Activated CD4-positive, alpha-beta T cell treated with anti-CD3 and anti-CD28 coated beads, Interleukin-2, amount 50 U/mL, for 48 hours (primary cell): ENCODE data around the gene AFF3.

Source experiments
- DNase-seq, 2 experiments: peaks; one replicate each; pipeline ENCODE4 v3.0.0-alpha.2; 2020

Gene AFF3

GRCh38 chr2:99877963-99878362, 264.4 kb downstream of the AFF3 start:
- DNase-seq = no peak

- DNase-seq = no peak
These were observed 265.4 kb downstream of the AFF3 start for GRCh38 chr2:99876956-99877355.

GRCh38 chr2:99875627-99876201, 266.7 kb downstream of the AFF3 start:
- DNase-seq = no peak

GRCh38 chr2:99868260-99868659, 274.1 kb downstream of the AFF3 start:
- DNase-seq = no peak

GRCh38 chr2:99867770-99868169, 274.6 kb downstream of the AFF3 start:
- no peak for DNase-seq

GRCh38 chr2:99865818-99866676, 276.3 kb downstream of the AFF3 start:
- no peak for DNase-seq

GRCh38 chr2:99864561-99865553, 277.5 kb downstream of the AFF3 start:
- DNase-seq = no peak

- no peak for DNase-seq
These were observed 278.5 kb downstream of the AFF3 start for GRCh38 chr2:99863903-99864270.

GRCh38 chr2:99863236-99863902, 279.0 kb downstream of the AFF3 start:
- DNase-seq = no peak

GRCh38 chr2:99862566-99862965, 279.8 kb downstream of the AFF3 start:
- DNase-seq = no peak

GRCh38 chr2:99861376-99861760, 281.0 kb downstream of the AFF3 start:
- no peak for DNase-seq

- DNase-seq = no peak
These were observed 281.5 kb downstream of the AFF3 start for GRCh38 chr2:99860720-99861375.

- no peak for DNase-seq
These were observed 283.3 kb downstream of the AFF3 start for GRCh38 chr2:99858951-99859596.

GRCh38 chr2:99857867-99858444, 284.4 kb downstream of the AFF3 start:
- DNase-seq = no peak

- no peak for DNase-seq
These were observed 285.0 kb downstream of the AFF3 start for GRCh38 chr2:99857372-99857771.

GRCh38 chr2:99856119-99856518, 286.3 kb downstream of the AFF3 start:
- no peak for DNase-seq

GRCh38 chr2:99854236-99854852, 288.0 kb downstream of the AFF3 start:
- DNase-seq = no peak

- DNase-seq = no peak
These were observed 289.4 kb downstream of the AFF3 start for GRCh38 chr2:99852956-99853355.

- DNase-seq = no peak
These were observed 289.9 kb downstream of the AFF3 start for GRCh38 chr2:99852376-99852934.

- no peak for DNase-seq
These were observed 290.6 kb downstream of the AFF3 start for GRCh38 chr2:99851811-99852210.

- DNase-seq = no peak
These were observed 291.3 kb downstream of the AFF3 start for GRCh38 chr2:99851089-99851488.
